Fibroblast of the aortic adventitia (primary cell): ENCODE data around the gene SMPD3. TPM values are rescaled to one million over a fixed set of nuclear protein-coding genes. Genes with fewer than 3 reads are reported as not detected.
"Not testable (repeated sequence)": the region's sequence is repeated elsewhere in the genome, so short reads cannot be mapped to it uniquely, and the experiment has no call there.

Source experiments
- DNase-seq: peaks from one replicate; pipeline ENCODE4 v3.0.0-alpha.2; 2010; ENCODE audit warnings: low read depth
- H3K4me3 ChIP-seq: 2 replicates; pipeline ENCODE4 v1.5.1; 2011; ENCODE audit warnings: low read depth, mild to moderate bottlenecking, control low read depth, low read length, moderate library complexity
- CTCF ChIP-seq: IDR thresholded peaks from 2 replicates; pipeline ENCODE4 v1.5.1; 2011; ENCODE audit warnings: mild to moderate bottlenecking, low read length, control low read depth, inconsistent platforms; ENCODE audit not compliant: insufficient read depth
- total RNA-seq: library from RNA; depleted of rRNA; stranded (reverse); fragments of >200 nt; gene quantifications from 2 replicates; pipeline ENCODE4 v1.2.3, GENCODE V29; 2012; ENCODE audit warnings: low replicate concordance

Gene SMPD3
- not detected in 2 replicates for total RNA-seq

- peak; percentile 94 for DNase-seq
- H3K4me3 ChIP-seq: peak within 1 kb of the TSS; percentile 57
- no peak for TF ChIP-seq CTCF
Observed at GRCh38 chr16:68448360-68448970, at the start of gene SMPD3. SMPD3 (minus strand) TSS chr16:68448508; CDS start chr16:68372181, 76,327 bp downstream.

GRCh38 chr16:68496689-68497088 lies 48.4 kb upstream of the SMPD3 start:
- TF ChIP-seq CTCF: no peak
- no peak for DNase-seq
- H3K4me3 ChIP-seq: no peak overlapping the region

GRCh38 chr16:68494261-68494660 lies 46.0 kb upstream of the SMPD3 start:
- not testable (repeated sequence) for H3K4me3 ChIP-seq, DNase-seq

GRCh38 chr16:68493412-68494070 lies 45.2 kb upstream of the SMPD3 start:
- TF ChIP-seq CTCF: no peak
- no peak for DNase-seq
- H3K4me3 ChIP-seq: no peak overlapping the region

- no peak for TF ChIP-seq CTCF
- no peak overlapping the region for H3K4me3 ChIP-seq
- DNase-seq: no peak
Observed at GRCh38 chr16:68492543-68493411, 44.5 kb upstream of the SMPD3 start.

- no peak for TF ChIP-seq CTCF
- no peak for DNase-seq
- H3K4me3 ChIP-seq: no peak overlapping the region
Observed at GRCh38 chr16:68492151-68492542, 43.8 kb upstream of the SMPD3 start.

GRCh38 chr16:68491576-68491950 lies 43.3 kb upstream of the SMPD3 start:
- DNase-seq: no peak
- no peak for TF ChIP-seq CTCF
- no peak overlapping the region for H3K4me3 ChIP-seq
